Caco-2 (cell line): ENCODE results near the gene CTRL. TPM values are rescaled to one million over a fixed set of nuclear protein-coding genes. Genes with fewer than 3 reads are reported as not detected.
A peak's percentile ranks its signal among the peaks of the same experiment; 100 is the strongest.

ENCODE experiments used
- BruUV-seq: library from RNA; stranded (reverse); fragments of 400-500 nt; replicated peaks from 2 replicates; lab custom pipeline; 2021; lab: Mats Ljungman, UMichigan
- CTCF ChIA-PET: fragments of 300-600 bp; sonication (Branson Sonifier 250); formaldehyde crosslinking; loops from one replicate; lab custom pipeline; 2022; ENCODE audit warnings: antibody characterized with exemption; lab: Charles Lee
- POLR2A ChIA-PET: fragments of 300-600 bp; sonication (Branson Sonifier 250); formaldehyde crosslinking; loops from one replicate; lab custom pipeline; 2022; ENCODE audit warnings: antibody characterized with exemption; lab: Charles Lee
- DNase-seq, 2 experiments: peaks; one replicate each; pipeline versions ENCODE4 v3.0.0 to v3.0.0-alpha.2; 2020 to 2022
- H3K27me3 ChIP-seq: replicated peaks from 2 replicates; pipeline ENCODE4 v1.6.0; 2011; ENCODE audit warnings: low read length; ENCODE audit not compliant: control insufficient read depth, insufficient read depth
- H3K36me3 ChIP-seq: 2 replicates; pipeline ENCODE4 v1.5.1; 2011; ENCODE audit warnings: low read length; ENCODE audit not compliant: control insufficient read depth, insufficient read depth
- H3K4me1 ChIP-seq: fragments of 250-450 bp; sonication (Bioruptor Pico); 2 replicates; pipeline ENCODE4 v1.5.1; 2020; ENCODE audit warnings: mild to moderate bottlenecking
- H3K4me3 ChIP-seq: 2 replicates; pipeline ENCODE4 v1.5.1; 2011; ENCODE audit warnings: low read depth, mild to moderate bottlenecking, control low read depth, low read length
- H3K9me3 ChIP-seq: fragments of 250-450 bp; sonication (Bioruptor Pico); 2 replicates; pipeline ENCODE4 v1.5.1; 2020; ENCODE audit warnings: mild to moderate bottlenecking, moderate library complexity
- H3K27ac Mint-ChIP-seq: one replicate; pipeline ENCODE4 v1.8.0; 2022; ENCODE audit warnings: mixed read lengths; ENCODE audit not compliant: unreplicated experiment
- H3K27me3 Mint-ChIP-seq: one replicate; pipeline ENCODE4 v1.8.0; 2022; ENCODE audit warnings: mixed read lengths; ENCODE audit not compliant: insufficient read depth, unreplicated experiment
- H3K36me3 Mint-ChIP-seq: one replicate; pipeline ENCODE4 v1.8.0; 2022; ENCODE audit warnings: mild to moderate bottlenecking, mixed read lengths; ENCODE audit not compliant: insufficient read depth, unreplicated experiment
- H3K4me1 Mint-ChIP-seq: one replicate; pipeline ENCODE4 v1.8.0; 2022; ENCODE audit warnings: low read depth, mixed read lengths; ENCODE audit not compliant: unreplicated experiment
- H3K4me3 Mint-ChIP-seq: one replicate; pipeline ENCODE4 v1.8.0; 2022; ENCODE audit warnings: mild to moderate bottlenecking, moderate library complexity, mixed read lengths; ENCODE audit not compliant: unreplicated experiment
- H3K9me3 Mint-ChIP-seq: one replicate; pipeline ENCODE4 v1.8.0; 2022; ENCODE audit warnings: mixed read lengths; ENCODE audit not compliant: unreplicated experiment
- CTCF ChIP-seq, 2 experiments: fragments of 200-600 bp in 1 of 2; IDR thresholded peaks; 1 replicate in 1 of 2; 2 replicates in 1 of 2; pipeline versions ENCODE4 v1.5.1 to v1.8.0; 2011 to 2022; ENCODE audit warnings: antibody characterized with exemption in 1 of 2, control low read depth in 1 of 2, inconsistent platforms in 1 of 2, low read depth in 1 of 2, low read length in 1 of 2, mild to moderate bottlenecking in 1 of 2, moderate library complexity in 1 of 2; ENCODE audit not compliant: insufficient read depth in 1 of 2, severe bottlenecking in 1 of 2, unreplicated experiment in 1 of 2
- intact Hi-C: fragments of 100-400 bp; cut with micrococcal nuclease; formaldehyde crosslinking; loops from one replicate; pipeline ENCODE4 v1.10.0; 2022; ENCODE audit not compliant: unreplicated experiment
- total RNA-seq: library from RNA; stranded (reverse); gene quantifications from 2 replicates; pipeline ENCODE4 v1.2.3, GENCODE V29; 2022

The CTRL gene
- total RNA-seq, 1 experiment from 2014 or later = 0.66 TPM

GRCh38 chr16:67946128-67946569 lies 14.5 kb upstream of the CTRL start:
- peaks cover 94% of the 10 kb centered on the region for H3K36me3 Mint-ChIP-seq
- H3K27me3 Mint-ChIP-seq = no peaks in the 10 kb centered on the region
- DNase-seq = no peak
- no peak for TF ChIP-seq CTCF (IDR thresholded peaks at IDR 0.05; ENCODE audit: insufficient read depth in 1 of 2, low read depth in 1 of 2, low read length in 1 of 2, severe bottlenecking in 1 of 2, unreplicated experiment in 1 of 2)
- no peak overlapping the region for H3K4me3 Mint-ChIP-seq
- no TSS peak for BruUV-seq
- H3K4me1 Mint-ChIP-seq = peaks cover 6% of the 10 kb centered on the region
- Histone ChIP-seq H3K4me3 (no peak overlapping the region), H3K27me3 (no peaks in the 10 kb centered on the region), H3K4me1 (peaks cover 6% of the 10 kb centered on the region; the same call in 1 of the 2 replicates), H3K9me3 (no peaks in the 10 kb centered on the region), H3K36me3 (peaks cover 7% of the 10 kb centered on the region)
- intact Hi-C loops = no loop called here
- no peaks in the 10 kb centered on the region for H3K9me3 Mint-ChIP-seq
- no peak overlapping the region for H3K27ac Mint-ChIP-seq
- POLR2A ChIA-PET = no interaction called here
- CTCF ChIA-PET = no interaction called here

GRCh38 chr16:67945392-67945933 lies 13.8 kb upstream of the CTRL start:
- Mint-ChIP-seq H3K9me3 (no peaks in the 10 kb centered on the region), H3K4me1 (peaks cover 6% of the 10 kb centered on the region), H3K36me3 (peaks cover 93% of the 10 kb centered on the region), H3K27me3 (no peaks in the 10 kb centered on the region), H3K27ac (no peak overlapping the region), H3K4me3 (no peak overlapping the region)
- intact Hi-C loops = no loop called here
- BruUV-seq = no TSS peak
- Histone ChIP-seq H3K9me3 (no peaks in the 10 kb centered on the region), H3K4me3 (no peak overlapping the region), H3K4me1 (peaks cover 6% of the 10 kb centered on the region; the same call in 1 of the 2 replicates), H3K27me3 (no peaks in the 10 kb centered on the region), H3K36me3 (peaks cover 6% of the 10 kb centered on the region)
- TF ChIP-seq CTCF (IDR thresholded peaks at IDR 0.05; ENCODE audit: insufficient read depth in 1 of 2, low read depth in 1 of 2, low read length in 1 of 2, severe bottlenecking in 1 of 2, unreplicated experiment in 1 of 2) = no peak
- ChIA-PET POLR2A (no interaction called here), CTCF (no interaction called here)
- DNase-seq = no peak

- H3K27ac Mint-ChIP-seq = no peak overlapping the region
- TF ChIP-seq CTCF (IDR thresholded peaks at IDR 0.05; ENCODE audit: insufficient read depth in 1 of 2, low read depth in 1 of 2, low read length in 1 of 2, severe bottlenecking in 1 of 2, unreplicated experiment in 1 of 2) = no peak
Observed at GRCh38 chr16:67944690-67945391, 13.2 kb upstream of the CTRL start.

More at GRCh38 chr16:67944690-67945391, 13.2 kb upstream of the CTRL start:
- intact Hi-C loops = no loop called here
- no peak overlapping the region for H3K4me3 Mint-ChIP-seq
- ChIA-PET POLR2A (no interaction called here), CTCF (no interaction called here)
- DNase-seq = no peak
- no peak overlapping the region for H3K4me3 ChIP-seq
- no peaks in the 10 kb centered on the region for H3K9me3 Mint-ChIP-seq
- H3K36me3 ChIP-seq = peaks cover 6% of the 10 kb centered on the region
- peaks cover 6% of the 10 kb centered on the region for H3K4me1 Mint-ChIP-seq
- BruUV-seq = TSS peak; percentile 17
- H3K27me3 Mint-ChIP-seq = no peaks in the 10 kb centered on the region
- H3K9me3 ChIP-seq = no peaks in the 10 kb centered on the region
- H3K36me3 Mint-ChIP-seq = peaks cover 92% of the 10 kb centered on the region
- H3K4me1 ChIP-seq = peaks cover 6% of the 10 kb centered on the region; the same call in 1 of the 2 replicates
- H3K27me3 ChIP-seq = no peaks in the 10 kb centered on the region
